Erythroblast (primary cell): Measurements from ENCODE around the gene ASRGL1.

Experiments used
- GATA1 ChIP-seq: IDR thresholded peaks from 2 replicates; pipeline ENCODE4 v1.6.1; 2011; ENCODE audit warnings: low read depth, mild to moderate bottlenecking, control low read depth, low read length, moderate library complexity
- POLR2A ChIP-seq: IDR thresholded peaks from 2 replicates; pipeline ENCODE4 v1.6.1; 2011; ENCODE audit warnings: mild to moderate bottlenecking, low read length

GRCh38 chr11:62421996-62422395, 84.7 kb downstream of the ASRGL1 start:
- TF ChIP-seq POLR2A (no peak), GATA1 (no peak)
